SKM-1 treated with dmso at 0.1 percent for 144 hours (cell line): Measurements from ENCODE around the gene RNF208.
A peak's percentile ranks its signal among the peaks of the same experiment; 100 is the strongest.
"Not testable (repeated sequence)": the region's sequence is repeated elsewhere in the genome, so short reads cannot be mapped to it uniquely, and the experiment has no call there.

Source experiments
- DNase-seq: peaks from one replicate; lab custom pipeline; 2025; ENCODE audit not compliant: unreplicated experiment; lab: John Stamatoyannopoulos, UW

The RNF208 gene, protein sequence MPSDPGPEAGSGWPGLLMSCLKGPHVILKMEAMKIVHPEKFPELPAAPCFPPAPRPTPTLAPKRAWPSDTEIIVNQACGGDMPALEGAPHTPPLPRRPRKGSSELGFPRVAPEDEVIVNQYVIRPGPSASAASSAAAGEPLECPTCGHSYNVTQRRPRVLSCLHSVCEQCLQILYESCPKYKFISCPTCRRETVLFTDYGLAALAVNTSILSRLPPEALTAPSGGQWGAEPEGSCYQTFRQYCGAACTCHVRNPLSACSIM

DNA sequence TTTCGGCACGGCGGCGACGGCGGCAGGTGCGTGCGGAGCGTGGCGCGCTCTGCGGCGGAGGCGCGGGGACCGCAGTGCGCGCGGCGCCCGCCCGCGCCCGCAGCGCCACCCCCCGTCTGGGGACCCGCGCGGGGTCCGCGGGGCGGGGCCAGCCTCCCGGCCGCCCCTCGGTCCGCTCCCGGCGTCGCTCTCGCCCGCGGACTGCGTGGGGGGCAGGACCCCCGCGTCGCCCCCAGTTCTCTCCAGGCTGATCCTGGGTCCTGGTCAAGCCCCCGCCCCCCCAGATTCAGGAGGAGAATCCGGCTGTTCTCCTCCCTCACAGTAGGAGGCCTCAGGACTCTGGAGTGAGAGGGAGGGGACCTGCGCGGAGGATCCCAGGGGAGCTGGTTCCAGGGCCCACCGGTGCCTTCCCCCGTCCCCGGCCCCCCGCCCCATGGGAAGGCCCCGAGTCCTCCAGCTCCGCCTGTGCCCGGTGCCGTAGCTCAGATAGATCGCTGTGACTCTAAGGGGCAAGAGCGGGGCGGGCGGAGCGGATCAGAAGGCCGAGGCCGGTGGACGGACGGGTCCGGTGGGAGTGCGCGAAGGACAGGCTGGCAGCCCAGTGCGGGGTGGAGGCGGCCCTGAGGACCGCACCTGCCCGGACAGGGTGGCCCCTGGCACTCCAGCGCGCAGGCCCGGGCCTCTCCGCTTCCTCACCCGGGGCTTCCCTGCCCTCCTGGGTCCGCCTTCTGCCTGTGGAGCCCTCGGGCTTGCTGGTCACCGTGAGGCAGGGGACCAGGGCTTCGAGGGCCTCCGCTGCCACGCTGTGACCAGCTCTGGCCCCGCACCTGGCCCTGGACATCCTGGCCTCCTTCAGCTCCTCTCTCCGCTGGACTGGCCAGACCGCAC lies at the start of gene RNF208:
RNF208 (minus strand) TSS at position 51 of the 888 bp plus-strand sequence. CDS start 1,028 bp downstream, outside the sequence.
- DNase-seq: no peak

GRCh38 chr9:137271696-137272076 lies 49.6 kb upstream of the RNF208 start:
- no peak for DNase-seq

DNA sequence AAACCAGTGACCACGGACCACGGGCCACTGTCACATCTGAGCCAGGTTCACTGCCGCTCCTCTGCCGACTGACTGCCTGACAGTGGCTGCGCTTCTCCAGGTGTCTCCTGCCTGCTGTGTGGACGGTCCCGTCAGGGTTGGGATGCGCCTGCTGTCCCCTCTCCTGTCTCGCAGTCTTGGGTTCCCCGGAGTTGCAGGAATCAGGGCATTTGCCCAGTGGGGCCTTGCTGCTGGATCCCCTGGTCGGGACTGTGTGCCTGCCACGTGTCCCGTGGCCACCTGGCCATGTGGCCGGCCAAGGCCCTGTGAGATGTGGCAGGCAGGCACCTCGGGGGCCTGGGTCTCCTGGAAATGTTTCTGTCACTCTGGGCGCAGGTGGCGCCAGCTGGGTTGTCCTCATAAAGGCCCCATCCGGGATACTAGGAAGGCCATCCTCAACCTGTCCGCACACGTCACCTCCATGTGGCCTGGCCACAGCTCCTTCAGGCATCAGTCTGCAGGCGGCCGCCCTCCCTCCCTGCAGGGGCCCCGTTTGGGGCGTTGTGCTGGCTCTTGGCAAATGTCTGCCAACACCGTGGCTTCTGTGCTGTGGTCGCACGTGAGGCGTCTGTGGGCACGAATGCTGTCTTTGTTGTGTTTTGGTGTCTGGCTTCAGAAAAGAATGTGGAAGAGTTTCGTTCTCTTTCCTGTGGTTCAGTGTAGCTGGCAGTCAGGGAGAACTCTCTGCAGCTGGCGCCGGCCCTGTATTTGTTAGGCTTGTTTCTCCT lies 49.1 kb upstream of the RNF208 start:
- DNase-seq: no peak

DNA sequence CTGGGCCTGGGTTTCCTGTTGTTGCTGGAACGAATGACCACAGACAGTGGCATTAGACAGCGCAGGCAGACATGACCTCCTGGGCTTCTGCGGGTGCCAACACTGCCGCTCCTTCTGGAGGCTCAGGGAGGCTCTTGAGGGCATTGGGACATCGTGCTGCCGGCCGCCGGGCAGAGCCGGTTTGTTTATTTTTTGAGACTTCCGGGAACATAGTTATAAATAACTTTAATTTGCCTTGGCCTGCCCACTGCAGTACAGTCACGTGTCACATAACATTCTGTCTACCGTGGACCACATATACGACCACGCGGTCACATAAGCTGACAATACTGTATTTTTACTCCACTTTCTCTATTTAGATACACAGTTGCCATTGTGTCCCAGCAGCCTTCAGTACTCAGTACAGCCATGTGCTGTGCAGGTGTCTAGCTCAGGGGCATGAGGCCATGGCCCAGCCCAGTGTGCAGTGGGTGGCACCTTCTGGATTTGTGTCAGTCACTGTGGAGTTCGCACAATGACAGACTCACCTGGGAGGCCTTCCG lies 47.3 kb upstream of the RNF208 start:
- no peak for DNase-seq

- DNase-seq: no peak
Measured at GRCh38 chr9:137268538-137269201, 46.6 kb upstream of the RNF208 start.

DNA sequence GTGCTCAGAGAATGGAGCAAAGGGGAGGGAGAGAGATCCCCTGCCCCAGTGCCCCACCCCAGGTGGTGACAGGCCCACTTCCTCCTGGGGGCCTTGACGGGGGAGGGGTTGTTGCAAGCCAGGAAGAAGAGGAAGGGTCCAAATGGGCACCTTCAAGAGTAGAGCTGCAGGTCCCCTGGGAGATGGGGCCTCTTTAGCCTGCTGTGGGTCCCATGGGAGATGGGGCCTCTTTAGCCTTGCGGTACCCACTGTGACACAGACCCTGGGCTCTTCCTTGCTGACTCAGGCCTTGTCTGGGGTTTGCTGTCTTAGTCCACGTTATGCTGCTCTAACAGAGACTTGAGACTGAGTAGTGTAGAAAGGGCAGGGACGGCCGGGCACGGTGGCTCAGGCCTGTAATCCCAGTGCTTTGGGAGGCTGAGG lies 45.9 kb upstream of the RNF208 start:
- peak; percentile 47 for DNase-seq

GRCh38 chr9:137266585-137267453 lies 44.8 kb upstream of the RNF208 start:
- no peak for DNase-seq

- no peak for DNase-seq
Measured at GRCh38 chr9:137266162-137266527, 44.1 kb upstream of the RNF208 start.

GRCh38 chr9:137265496-137266161 lies 43.6 kb upstream of the RNF208 start:
- DNase-seq: no peak

DNA sequence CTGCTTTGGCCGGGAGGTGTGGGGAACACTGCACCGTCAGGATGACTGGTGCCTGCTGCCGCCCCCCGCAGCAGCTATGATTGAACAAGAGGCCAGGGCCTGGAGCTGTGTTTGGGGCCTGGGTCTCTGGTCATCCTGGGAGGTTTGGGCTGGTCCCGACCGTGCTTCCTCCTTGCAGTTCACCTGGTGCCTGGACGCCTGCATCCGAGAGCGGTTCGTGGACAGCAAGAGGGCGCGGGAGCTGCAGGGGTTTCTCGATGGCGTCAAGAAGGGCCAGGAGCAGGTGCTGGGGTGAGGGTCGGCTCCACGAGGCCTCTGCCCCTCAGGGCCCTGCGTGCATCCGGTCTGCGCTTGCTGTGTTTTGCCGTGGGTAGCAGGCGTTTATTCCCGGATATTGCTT lies 42.0 kb upstream of the RNF208 start:
- no peak for DNase-seq

DNA sequence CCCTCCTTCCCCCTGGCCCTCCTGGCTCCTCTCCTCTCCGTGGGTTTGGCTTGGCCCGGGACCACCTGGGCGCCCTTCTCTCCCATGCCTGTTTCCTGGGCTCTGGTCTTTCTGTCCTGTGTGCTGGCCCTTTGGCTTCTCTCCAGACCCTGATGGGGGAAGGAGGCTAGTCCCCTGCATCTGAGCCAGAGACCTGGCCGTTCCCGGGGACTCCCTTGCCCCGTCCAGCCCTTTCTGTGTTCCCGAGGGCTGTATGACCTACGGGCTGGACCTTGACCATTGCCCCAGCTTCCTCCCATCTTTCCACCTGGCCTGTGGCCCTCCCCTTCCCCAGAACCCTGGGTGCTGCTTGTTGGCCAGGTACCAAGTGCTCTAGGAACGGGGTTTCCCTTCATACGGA lies 41.5 kb upstream of the RNF208 start:
- DNase-seq: no peak

- DNase-seq: no peak
Measured at GRCh38 chr9:137262909-137263285, 40.9 kb upstream of the RNF208 start.

DNA sequence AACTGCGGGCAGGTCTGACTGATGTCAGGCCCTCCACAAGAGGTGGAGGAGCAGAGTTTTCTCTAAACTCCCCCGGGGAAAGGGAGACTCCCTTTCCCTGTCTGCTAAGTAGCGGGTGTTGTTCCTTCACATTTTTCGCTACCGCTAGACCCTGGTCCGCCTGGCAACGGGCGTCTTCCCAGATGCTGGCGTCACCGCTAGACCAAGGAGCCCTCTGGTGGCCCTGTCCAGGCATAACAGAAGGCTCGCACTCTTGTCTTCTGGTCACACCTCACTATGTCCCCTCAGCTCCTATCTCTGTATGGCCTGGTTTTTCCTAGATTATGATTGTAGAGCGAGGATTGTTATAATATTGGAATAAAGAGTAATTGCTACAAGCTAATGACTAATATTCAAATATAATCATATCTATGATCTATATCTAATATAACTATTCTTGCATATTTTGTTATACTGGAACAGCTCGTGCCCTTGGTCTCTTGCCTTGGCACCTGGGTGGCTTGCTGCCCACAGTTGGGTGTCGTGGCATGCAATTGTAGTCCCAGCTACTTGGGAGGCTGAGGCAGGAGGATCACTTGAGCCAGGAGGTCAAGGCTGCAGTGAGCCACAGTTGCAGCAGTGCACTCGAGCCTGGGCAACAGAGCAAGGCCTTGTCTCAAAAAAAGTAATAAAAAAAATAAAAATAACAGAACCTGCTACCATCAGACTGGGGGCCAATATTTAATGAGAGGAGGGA lies 40.3 kb upstream of the RNF208 start:
- not testable (repeated sequence) for DNase-seq

DNA sequence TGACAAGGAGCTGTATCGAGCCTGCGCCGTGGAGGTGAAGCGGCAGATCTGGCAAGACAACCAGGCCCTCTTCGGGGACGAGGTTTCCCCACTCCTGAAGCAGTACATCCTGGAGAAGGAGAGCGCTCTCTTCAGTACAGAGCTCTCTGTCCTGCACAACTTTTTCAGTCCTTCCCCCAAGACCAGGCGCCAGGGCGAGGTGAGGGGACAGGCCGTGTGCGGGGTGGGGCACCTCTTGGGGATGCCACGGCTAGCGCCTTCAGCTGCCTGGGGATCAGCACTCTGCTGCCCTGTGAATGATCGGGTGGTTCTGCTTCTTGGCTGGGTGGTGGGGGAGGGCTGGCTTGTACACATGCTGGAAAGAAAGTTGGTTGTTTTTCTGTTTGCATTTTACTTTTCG lies 34.8 kb upstream of the RNF208 start:
- DNase-seq: no peak

DNA sequence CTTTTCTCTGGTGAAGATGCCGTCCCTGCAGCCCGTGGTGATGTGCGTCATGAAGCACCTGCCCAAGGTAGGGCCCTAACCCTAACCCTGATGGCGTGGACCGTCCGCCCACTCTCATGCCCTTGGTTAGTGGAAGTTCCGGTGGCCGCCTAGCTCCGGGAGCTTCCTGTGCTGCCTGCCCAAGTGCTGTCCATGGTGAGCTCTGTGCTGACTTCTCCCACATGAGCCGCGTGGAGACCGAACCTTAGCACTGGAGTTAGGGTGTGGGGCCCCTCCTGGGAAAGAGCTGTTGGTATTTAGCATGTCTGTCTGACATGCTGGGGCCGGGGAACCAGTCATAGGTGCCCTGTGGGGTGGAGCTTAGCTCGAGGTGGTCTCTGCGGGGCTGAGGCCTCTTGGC lies 34.3 kb upstream of the RNF208 start:
- DNase-seq: no peak

- no peak for DNase-seq
Measured at GRCh38 chr9:137255448-137256114, 33.5 kb upstream of the RNF208 start.

DNA sequence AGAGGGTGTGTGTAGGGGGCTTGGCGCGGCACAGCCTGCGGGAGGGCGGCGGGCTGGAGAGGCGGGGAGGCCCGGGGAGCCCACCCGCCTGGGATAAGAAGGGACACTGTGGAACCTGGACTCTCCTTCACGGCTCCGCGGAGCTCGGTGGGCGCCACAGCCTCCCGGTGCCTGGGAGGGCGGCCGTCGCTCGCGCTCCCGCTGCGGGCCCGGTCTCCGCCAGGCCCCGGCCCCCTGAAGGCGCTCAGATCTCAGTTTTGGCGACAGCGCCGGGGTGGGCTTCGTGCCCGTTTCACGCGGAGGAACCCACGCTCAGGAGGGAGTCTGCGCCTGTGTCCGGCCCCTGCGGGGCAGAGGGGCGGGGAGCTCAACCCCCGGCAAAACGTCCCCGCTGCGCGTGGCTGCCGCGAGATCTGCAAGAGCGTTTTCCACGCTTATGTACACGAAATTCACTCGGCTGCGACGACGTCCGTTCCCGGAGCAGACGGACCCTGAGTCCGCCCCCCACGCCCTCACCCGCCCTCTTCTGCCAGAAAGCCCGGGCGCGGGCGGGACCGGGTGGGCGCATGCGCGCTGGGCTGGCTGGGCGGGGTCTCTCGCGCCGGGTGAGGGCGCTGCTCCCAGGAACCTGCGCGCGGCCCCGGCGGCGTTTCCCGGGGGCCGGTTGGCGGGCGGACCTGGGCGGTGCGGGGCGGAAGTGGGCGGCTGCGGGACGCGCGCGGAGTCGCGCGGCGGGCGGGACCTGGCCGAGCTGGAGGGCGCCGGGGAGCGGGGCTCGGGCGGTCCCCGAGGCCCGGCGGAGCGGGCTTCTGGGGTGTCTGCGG lies 32.8 kb upstream of the RNF208 start, which contains the start of gene NELFB:
NELFB (plus strand) TSS at position 704 of the 824 bp plus-strand sequence.
- DNase-seq: peak; percentile 80
